DMS 273 (cell line): ENCODE measurements around the gene LASP1NB.
"Not testable (repeated sequence)": the region's sequence is repeated elsewhere in the genome, so short reads cannot be mapped to it uniquely, and the experiment has no call there.

Experiments used
- DNase-seq: peaks from one replicate; lab custom pipeline; 2025; ENCODE audit not compliant: unreplicated experiment; lab: John Stamatoyannopoulos, UW

LASP1NB gene

GRCh38 chr17:38916771-38917170 is 8.6 kb upstream of the LASP1NB start:
- DNase-seq: no peak

GRCh38 chr17:38917259-38917658 is 8.2 kb upstream of the LASP1NB start:
- DNase-seq: no peak

GRCh38 chr17:38918129-38918913 is 7.1 kb upstream of the LASP1NB start:
- no peak for DNase-seq

- DNase-seq: no peak
Measured at GRCh38 chr17:38918916-38919315, 6.5 kb upstream of the LASP1NB start.

- no peak for DNase-seq
Measured at GRCh38 chr17:38919316-38920078, 5.9 kb upstream of the LASP1NB start.

- no peak for DNase-seq
Measured at GRCh38 chr17:38920374-38921291, 4.8 kb upstream of the LASP1NB start.

- DNase-seq: no peak
Measured at GRCh38 chr17:38921756-38922411, 3.5 kb upstream of the LASP1NB start.

- DNase-seq: peak; percentile 82
Measured at GRCh38 chr17:38922538-38923297, 2.7 kb upstream of the LASP1NB start.

- DNase-seq: no peak
Measured at GRCh38 chr17:38926293-38927070, 1.1 kb downstream of the LASP1NB start.

- DNase-seq: not testable (repeated sequence)
Measured at GRCh38 chr17:38930782-38931181, 5.4 kb downstream of the LASP1NB start.

GRCh38 chr17:38933962-38934361 is 8.5 kb downstream of the LASP1NB start:
- not testable (repeated sequence) for DNase-seq

GRCh38 chr17:38939987-38940386 is 14.6 kb downstream of the LASP1NB start:
- DNase-seq: no peak

- DNase-seq: no peak
Measured at GRCh38 chr17:38940404-38940803, 15.0 kb downstream of the LASP1NB start.

- DNase-seq: peak; percentile 48
Measured at GRCh38 chr17:38942696-38943334, 17.4 kb downstream of the LASP1NB start.

- no peak for DNase-seq
Measured at GRCh38 chr17:38943607-38944006, 18.2 kb downstream of the LASP1NB start.

GRCh38 chr17:38947189-38947588 is 21.8 kb downstream of the LASP1NB start:
- no peak for DNase-seq

GRCh38 chr17:38953800-38954199 is 28.4 kb downstream of the LASP1NB start:
- DNase-seq: not testable (repeated sequence)

- no peak for DNase-seq
Measured at GRCh38 chr17:38958326-38958725, 32.9 kb downstream of the LASP1NB start.

GRCh38 chr17:38958756-38959155 is 33.3 kb downstream of the LASP1NB start:
- no peak for DNase-seq
